DND-41 (cell line): ENCODE measurements around the gene LRG1.

Source experiments
- CTCF ChIP-seq: IDR thresholded peaks from 2 replicates; pipeline ENCODE4 v1.5.1; 2012; ENCODE audit warnings: borderline replicate concordance, low read length, moderate library complexity, mild to moderate bottlenecking; ENCODE audit not compliant: poor library complexity, severe bottlenecking; ENCODE audit errors: extremely low read depth
- EZH2 ChIP-seq: IDR thresholded peaks from 3 replicates; pipeline ENCODE4 v1.6.1; 2012; ENCODE audit warnings: borderline replicate concordance, low read depth, mild to moderate bottlenecking, moderate library complexity, low read length, inconsistent platforms; ENCODE audit not compliant: severe bottlenecking

- TF ChIP-seq CTCF (no peak), EZH2 (no peak)
Measured at GRCh38 chr19:4586245-4586644, 46.4 kb upstream of the LRG1 start.
